ENCODE data around the gene ASAP3. TPM values are rescaled to one million over a fixed set of nuclear protein-coding genes. Genes with fewer than 3 reads are reported as not detected.

The ASAP3 gene
- total RNA-seq, 1 experiment from 2014 or later, result 17.9 TPM

- H3K27ac ChIP-seq (ENCODE audit: low read length), result no peak overlapping the region
- H3K9me3 ChIP-seq (ENCODE audit: control insufficient read depth, insufficient read depth, low read depth, low read length), result no peaks in the 10 kb centered on the region; the same call in 1 of the 2 replicates
- intact Hi-C loops (cut with micrococcal nuclease; ENCODE audit: unreplicated experiment) (no loop called here), in situ Hi-C loops (cut with HindIII; ENCODE audit: low pct_unique_long_range_greater_than_20kb, low sequenced_read_pairs) (no loop called here)
- DNase-seq (ENCODE audit: low read depth, low spot score), result no peak
- no TSS peak for BruUV-seq (replicated peaks)
- no peak for ATAC-seq
- H3K4me1 ChIP-seq (ENCODE audit: control insufficient read depth, insufficient read depth, low read length), result no peaks in the 10 kb centered on the region
- no peaks in the 10 kb centered on the region for H3K27me3 ChIP-seq (ENCODE audit: control insufficient read depth, insufficient read depth, low read length)
- CTCF ChIA-PET, result no interaction called here
- no peaks in the 10 kb centered on the region for H3K36me3 ChIP-seq (ENCODE audit: control insufficient read depth, insufficient read depth, low read length)
- no peak for TF ChIP-seq CTCF (IDR thresholded peaks at IDR 0.05)
- no peak for TF ChIP-seq REST (IDR thresholded peaks at IDR 0.05; ENCODE audit: insufficient read depth in 1 of 2, low read depth in 2 of 2, low read length in 1 of 2)
- no peak for TF ChIP-seq TCF7L2 (IDR thresholded peaks at IDR 0.05; ENCODE audit: low read depth, low read length)
- POLR2A ChIA-PET, result interaction anchor here (0.6 kb wide), 1 partner anchor 27 kb away, joined by 3 read pairs; no protein-coding TSS in a partner anchor
- no peak overlapping the region for H3K4me3 ChIP-seq (ENCODE audit: low read depth in 2 of 2, low read length in 2 of 2)
Observed at GRCh38 chr1:23394684-23395083, 89.3 kb downstream of the ASAP3 start.

GRCh38 chr1:23394181-23394580, 89.8 kb downstream of the ASAP3 start:
- no TSS peak for BruUV-seq (replicated peaks)
- intact Hi-C loops (cut with micrococcal nuclease; ENCODE audit: unreplicated experiment), result no loop called here
- DNase-seq (ENCODE audit: low read depth, low spot score) (no peak), ATAC-seq (no peak)
- CTCF ChIA-PET, result interaction anchor here (0.5 kb wide), 1 partner anchor 120 kb away, joined by 6 read pairs; no protein-coding TSS in a partner anchor
- TF ChIP-seq TCF7L2 (IDR thresholded peaks at IDR 0.05; ENCODE audit: low read depth, low read length), result no peak
- TF ChIP-seq SIN3A (IDR thresholded peaks at IDR 0.05; ENCODE audit: borderline replicate concordance, insufficient read depth, low read depth, low read length), result no peak
- TF ChIP-seq CTCF (IDR thresholded peaks at IDR 0.05), result no peak
- TF ChIP-seq REST (IDR thresholded peaks at IDR 0.05; ENCODE audit: insufficient read depth in 1 of 2, low read depth in 2 of 2, low read length in 1 of 2), result no peak
- Histone ChIP-seq H3K4me1 (ENCODE audit: control insufficient read depth, insufficient read depth, low read length) (no peaks in the 10 kb centered on the region), H3K27ac (ENCODE audit: low read length) (no peak overlapping the region), H3K9me3 (ENCODE audit: control insufficient read depth, insufficient read depth, low read depth, low read length) (no peaks in the 10 kb centered on the region; the same call in 1 of the 2 replicates), H3K4me3 (ENCODE audit: low read depth in 2 of 2, low read length in 2 of 2) (no peak overlapping the region), H3K36me3 (ENCODE audit: control insufficient read depth, insufficient read depth, low read length) (no peaks in the 10 kb centered on the region), H3K27me3 (ENCODE audit: control insufficient read depth, insufficient read depth, low read length) (no peaks in the 10 kb centered on the region)
- in situ Hi-C loops (cut with HindIII; ENCODE audit: low pct_unique_long_range_greater_than_20kb, low sequenced_read_pairs), result no loop called here
- POLR2A ChIA-PET, result interaction anchor here (0.6 kb wide), 2 partner anchors 28 to 160 kb away, joined by 3 to 4 read pairs; no protein-coding TSS in a partner anchor

Data from Panc1 (cell line).